GM12878 (cell line): ENCODE data around the gene HEPACAM2. TPM values are rescaled to one million over a fixed set of nuclear protein-coding genes. Genes with fewer than 3 reads are reported as not detected.

Experiments used
- ATAC-seq: fragments of 200-7000 bp; cut with Tn5 transposase; 3 replicates; pipeline ENCODE4 v1.9.1; 2020; ENCODE audit warnings: mild to moderate bottlenecking, moderate library complexity
- BruUV-seq: library from RNA; stranded (reverse); fragments of 400-500 nt; replicated peaks from 2 replicates; lab custom pipeline; 2021; lab: Mats Ljungman, UMichigan
- CTCF ChIA-PET: fragments of 300-600 bp; sonication (Branson Sonifier 250); formaldehyde crosslinking; extraction: SDS; loops from one replicate; lab custom pipeline; 2021; ENCODE audit warnings: inconsistent platforms; lab: Yijun Ruan, JAX
- POLR2A ChIA-PET: fragments of 350-600 bp; formaldehyde crosslinking; extraction: SDS; loops from one replicate; lab custom pipeline; 2021; ENCODE audit warnings: inconsistent platforms; lab: Charles Lee
- RAD21 ChIA-PET: fragments of 300-600 bp; sonication (Branson Sonifier 250); formaldehyde crosslinking; loops from one replicate; lab custom pipeline; 2023; ENCODE audit warnings: antibody characterized with exemption; ENCODE audit not compliant: unreplicated experiment; lab: Charles Lee
- SMC1A ChIA-PET: fragments of 300-600 bp; sonication (Branson Sonifier 250); formaldehyde crosslinking; loops from one replicate; lab custom pipeline; 2023; ENCODE audit not compliant: unreplicated experiment, uncharacterized antibody; lab: Charles Lee
- DNase-seq: peaks from one replicate; pipeline ENCODE4 v3.0.0-alpha.2; 2011; ENCODE audit warnings: low read depth, low spot score
- FAIRE-seq: peaks from 3 replicates; lab custom pipeline; 2011; peaks lifted over from hg19 to GRCh38; lab: Jason Lieb, UNC
- H2AFZ ChIP-seq: 2 replicates; pipeline ENCODE4 v1.6.0; 2011; ENCODE audit warnings: low read depth, low read length, control low read depth; ENCODE audit not compliant: control insufficient read depth
- H3K27ac ChIP-seq: 2 replicates; pipeline ENCODE4 v1.5.1; 2011; ENCODE audit warnings: control low read depth; ENCODE audit not compliant: control insufficient read depth, insufficient read depth
- H3K27me3 ChIP-seq, 2 experiments: replicated peaks in 1 of 2; 2 replicates each; pipeline versions ENCODE4 v1.6.0 to v1.6.1; 2011; ENCODE audit warnings: low read length in 1 of 2; ENCODE audit not compliant: control insufficient read depth in 2 of 2, insufficient read depth in 2 of 2
- H3K36me3 ChIP-seq, 2 experiments: 2 replicates each; pipeline ENCODE4 v1.5.1; 2011; ENCODE audit warnings: low read length in 1 of 2; ENCODE audit not compliant: control insufficient read depth in 2 of 2, insufficient read depth in 2 of 2
- H3K4me1 ChIP-seq: 2 replicates; pipeline ENCODE4 v1.6.1; 2011; ENCODE audit warnings: mild to moderate bottlenecking, low read length, moderate library complexity, mixed read lengths; ENCODE audit not compliant: control insufficient read depth, insufficient read depth
- H3K4me2 ChIP-seq: 2 replicates; pipeline ENCODE4 v1.6.0; 2011; ENCODE audit warnings: control low read depth; ENCODE audit not compliant: control insufficient read depth, insufficient read depth
- H3K4me3 ChIP-seq: fragments of 200-600 bp; sonication (generic); 2 replicates; pipeline ENCODE4 v1.5.1; 2016
- H3K79me2 ChIP-seq: 2 replicates; pipeline ENCODE4 v1.6.0; 2011; ENCODE audit warnings: low read length; ENCODE audit not compliant: control insufficient read depth, insufficient read depth
- H3K9ac ChIP-seq: 2 replicates; pipeline ENCODE4 v1.8.0; 2011; ENCODE audit warnings: low read length, control low read depth, mixed read lengths; ENCODE audit not compliant: control insufficient read depth, insufficient read depth
- H3K9me3 ChIP-seq: replicated peaks from 3 replicates; pipeline ENCODE4 v1.5.1; 2011; ENCODE audit warnings: mild to moderate bottlenecking, low read length; ENCODE audit not compliant: control insufficient read depth, insufficient read depth
- H4K20me1 ChIP-seq: 2 replicates; pipeline ENCODE4 v1.6.0; 2011; ENCODE audit not compliant: control insufficient read depth, insufficient read depth
- DPF2 ChIP-seq: fragments of 450-650 bp; IDR thresholded peaks from 2 replicates; pipeline ENCODE4 v1.6.1; 2017; ENCODE audit warnings: mild to moderate bottlenecking
- EED ChIP-seq: sonication (generic); IDR thresholded peaks from 2 replicates; pipeline ENCODE4 v1.6.1; 2016; ENCODE audit warnings: antibody characterized with exemption, low read depth
- EGR1 ChIP-seq, 2 experiments: IDR thresholded peaks; 1 replicate in 1 of 2; 2 replicates in 1 of 2; pipeline ENCODE4 v1.6.1; 2011 to 2012; ENCODE audit warnings: low read depth in 2 of 2, low read length in 2 of 2, borderline replicate concordance in 1 of 2, mild to moderate bottlenecking in 1 of 2, moderate library complexity in 1 of 2
- FOXK2 ChIP-seq: fragments of 450-650 bp; IDR thresholded peaks from 2 replicates; pipeline ENCODE4 v1.6.1; 2017; ENCODE audit warnings: mild to moderate bottlenecking, moderate library complexity
- GABPA ChIP-seq: IDR thresholded peaks from 2 replicates; pipeline ENCODE4 v1.6.1; 2014; ENCODE audit warnings: antibody characterized with exemption, low read depth, mild to moderate bottlenecking, inconsistent platforms
- GATAD2B ChIP-seq: fragments of 450-650 bp; conservative IDR thresholded peaks from 2 replicates; pipeline ENCODE4 v1.6.1; 2017; ENCODE audit warnings: low read depth, mild to moderate bottlenecking, moderate library complexity
- JUND ChIP-seq: IDR thresholded peaks from 2 replicates; pipeline ENCODE4 v1.6.1; 2012; ENCODE audit warnings: low read depth, mild to moderate bottlenecking, low read length, improper control_type of control experiment, moderate library complexity
- KLF5 ChIP-seq: fragments of 450-650 bp; IDR thresholded peaks from 2 replicates; pipeline ENCODE4 v1.6.1; 2014; ENCODE audit warnings: mild to moderate bottlenecking; ENCODE audit not compliant: partially characterized antibody
- PML ChIP-seq: IDR thresholded peaks from 2 replicates; pipeline ENCODE4 v1.6.1; 2012; ENCODE audit warnings: low read length, inconsistent platforms
- RAD21 ChIP-seq: IDR thresholded peaks from 2 replicates; pipeline ENCODE4 v1.6.1; 2011; ENCODE audit warnings: mild to moderate bottlenecking, low read depth, low read length, moderate library complexity; ENCODE audit not compliant: insufficient read depth
- SIN3A ChIP-seq: IDR thresholded peaks from 2 replicates; pipeline ENCODE4 v1.6.1; 2012; ENCODE audit warnings: low read depth, low read length, improper control_type of control experiment
- SUPT20H ChIP-seq: IDR thresholded peaks from 2 replicates; pipeline ENCODE4 v1.6.1; 2011; ENCODE audit warnings: low read depth, mild to moderate bottlenecking, low read length, moderate library complexity, borderline replicate concordance; ENCODE audit not compliant: control insufficient read depth
- TARDBP ChIP-seq: IDR thresholded peaks from 2 replicates; pipeline ENCODE4 v1.6.1; 2016; ENCODE audit warnings: borderline replicate concordance
- ZNF622 ChIP-seq: fragments of 450-650 bp; IDR thresholded peaks from 2 replicates; pipeline ENCODE4 v1.6.1; 2017; ENCODE audit warnings: mild to moderate bottlenecking, inconsistent platforms
- WGBS: methylation state at CpG from one replicate; pipeline ENCODE4 v1.1.6; 2016; ENCODE audit warnings: low lambda C conversion rate; ENCODE audit not compliant: insufficient replicate concordance, insufficient coverage; ENCODE audit errors: missing lambda C conversion rate; 5-methylcytosine and 5-hydroxymethylcytosine counted together
- in situ Hi-C: fragments of 300-500 bp; cut with MboI; formaldehyde crosslinking; loops from 9 replicates; pipeline ENCODE4 v1.14.3; 2018; ENCODE audit warnings: mixed read lengths
- intact Hi-C: fragments of 100-400 bp; cut with micrococcal nuclease; formaldehyde crosslinking; loops from one replicate; pipeline ENCODE4 v1.14.2; 2022; ENCODE audit not compliant: unreplicated experiment
- polyA plus RNA-seq, 11 experiments: library from polyadenylated mRNA; depleted of rRNA in 4 of 11; unstranded in 6 of 11; stranded (reverse) in 5 of 11; fragments of >200 nt; fragmentation: Nextera tagmentation in 4 of 11; fragmentation: Illumina TruSeq in 1 of 11; extraction: Ambion mirVana in 4 of 11; extraction: Trizol in 1 of 11; gene quantifications; 1 replicate in 1 of 11; 2 replicates in 10 of 11; pipeline versions ENCODE4 v1.2.1 to v1.2.3, GENCODE V29; 2011 to 2016; ENCODE audit warnings: inconsistent platforms in 2 of 11, missing spikeins in 2 of 11, low read depth in 1 of 11
- total RNA-seq, 4 experiments: library from RNA; depleted of rRNA in 3 of 4; stranded (reverse); fragments of >200 nt in 3 of 4; fragmentation: Illumina TruSeq in 1 of 4; extraction: Trizol in 1 of 4; gene quantifications; 2 replicates each; pipeline versions ENCODE4 v1.2.1 to v1.2.3, GENCODE V29; 2013 to 2021
- TF ChIP-seq, protein P1 (sequence below), 3 experiments: IDR thresholded peaks in 2 of 3; conservative IDR thresholded peaks in 1 of 3; 2 replicates each; pipeline ENCODE4 v1.5.1; 2011; ENCODE audit warnings: low read depth in 3 of 3, low read length in 3 of 3, mild to moderate bottlenecking in 3 of 3, control low read depth in 2 of 3, moderate library complexity in 2 of 3, inconsistent platforms in 1 of 3, mixed read lengths in 1 of 3; ENCODE audit not compliant: control insufficient read depth in 2 of 3, insufficient read depth in 1 of 3; ENCODE audit errors: extremely low read depth in 1 of 3
- TF ChIP-seq, protein P2 (sequence below): IDR thresholded peaks from 2 replicates; pipeline ENCODE4 v1.6.1; 2011; ENCODE audit warnings: borderline replicate concordance, low read depth, mild to moderate bottlenecking, moderate library complexity, low read length; ENCODE audit not compliant: insufficient read depth, poor library complexity, severe bottlenecking
- TF ChIP-seq, protein P3 (sequence below): fragments of 450-650 bp; IDR thresholded peaks from 2 replicates; pipeline ENCODE4 v1.6.1; 2017; ENCODE audit warnings: antibody characterized with exemption, mild to moderate bottlenecking, moderate library complexity

The HEPACAM2 gene
- total and polyA plus RNA-seq, 10 of the 15 experiments (the other 5 are each of a cell fraction or from before 2014, with no cell fraction given): 0.04 to 0.58 TPM; not detected in 8

DNA sequence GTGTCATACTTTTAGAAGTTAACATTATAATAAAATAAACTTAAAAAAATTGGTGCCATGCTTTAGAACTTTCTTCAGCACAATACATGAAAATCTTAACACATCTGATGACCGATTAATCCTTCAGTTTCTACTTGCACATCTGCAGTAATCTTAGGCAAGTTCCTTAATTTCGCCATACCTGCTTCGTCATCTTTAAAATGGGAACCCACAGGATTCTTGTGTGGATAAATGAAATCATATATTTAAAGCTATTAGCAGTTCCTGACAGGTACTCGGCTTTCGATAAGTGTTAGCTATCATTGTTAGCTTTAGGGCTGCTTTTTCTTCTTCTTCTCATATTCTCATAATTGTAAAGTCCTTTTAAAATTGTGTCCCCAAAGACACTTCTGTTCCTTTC is 5.0 kb upstream of the HEPACAM2 start:
- ChIA-PET POLR2A (no interaction called here), SMC1A (interaction anchor here (1.5 to 2.4 kb wide), 5 partner anchors 7 to 114 kb away, joined by 5 to 13 read pairs (median 6); partner anchors contain the start of gene SAMD9), CTCF (interaction anchor here (0.9 to 4.2 kb wide), 5 partner anchors 14 to 143 kb away, joined by 3 to 39 read pairs (median 3); partner anchors contain the start of gene SAMD9L), RAD21 (interaction anchor here (1.0 to 2.5 kb wide), 6 partner anchors 10 to 703 kb away, joined by 3 to 12 read pairs (median 6); partner anchors contain the start of genes PEX1, RBM48 and SAMD9)
- H3K9me3 ChIP-seq: no peaks in the 10 kb centered on the region
- no peak for FAIRE-seq
- intact Hi-C loops (loop anchor here (10.0 kb wide), 1 partner anchor 636 kb away; the partner anchor contains the start of gene FAM133B), in situ Hi-C loops (no loop called here)
- H4K20me1 ChIP-seq: no peaks in the 10 kb centered on the region; the same call in 1 of the 2 replicates
- BruUV-seq: no TSS peak
- DNase-seq: no peak
- TF ChIP-seq SIN3A: no peak
- no peak for TF ChIP-seq KLF5
- no peak for TF ChIP-seq TARDBP
- no peak for TF ChIP-seq RAD21
- no peak for TF ChIP-seq EED
- no peak for TF ChIP-seq FOXK2
- TF ChIP-seq, protein P1, sequence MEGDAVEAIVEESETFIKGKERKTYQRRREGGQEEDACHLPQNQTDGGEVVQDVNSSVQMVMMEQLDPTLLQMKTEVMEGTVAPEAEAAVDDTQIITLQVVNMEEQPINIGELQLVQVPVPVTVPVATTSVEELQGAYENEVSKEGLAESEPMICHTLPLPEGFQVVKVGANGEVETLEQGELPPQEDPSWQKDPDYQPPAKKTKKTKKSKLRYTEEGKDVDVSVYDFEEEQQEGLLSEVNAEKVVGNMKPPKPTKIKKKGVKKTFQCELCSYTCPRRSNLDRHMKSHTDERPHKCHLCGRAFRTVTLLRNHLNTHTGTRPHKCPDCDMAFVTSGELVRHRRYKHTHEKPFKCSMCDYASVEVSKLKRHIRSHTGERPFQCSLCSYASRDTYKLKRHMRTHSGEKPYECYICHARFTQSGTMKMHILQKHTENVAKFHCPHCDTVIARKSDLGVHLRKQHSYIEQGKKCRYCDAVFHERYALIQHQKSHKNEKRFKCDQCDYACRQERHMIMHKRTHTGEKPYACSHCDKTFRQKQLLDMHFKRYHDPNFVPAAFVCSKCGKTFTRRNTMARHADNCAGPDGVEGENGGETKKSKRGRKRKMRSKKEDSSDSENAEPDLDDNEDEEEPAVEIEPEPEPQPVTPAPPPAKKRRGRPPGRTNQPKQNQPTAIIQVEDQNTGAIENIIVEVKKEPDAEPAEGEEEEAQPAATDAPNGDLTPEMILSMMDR (IDR thresholded peaks at IDR 0.05 in 2 of 3, conservative IDR thresholded peaks at IDR 0.05 in 1 of 3; ENCODE audit: control insufficient read depth in 2 of 3, extremely low read depth in 1 of 3, insufficient read depth in 1 of 3, low read depth in 3 of 3, low read length in 3 of 3): no peak
- TF ChIP-seq JUND: no peak
- TF ChIP-seq, protein P2, sequence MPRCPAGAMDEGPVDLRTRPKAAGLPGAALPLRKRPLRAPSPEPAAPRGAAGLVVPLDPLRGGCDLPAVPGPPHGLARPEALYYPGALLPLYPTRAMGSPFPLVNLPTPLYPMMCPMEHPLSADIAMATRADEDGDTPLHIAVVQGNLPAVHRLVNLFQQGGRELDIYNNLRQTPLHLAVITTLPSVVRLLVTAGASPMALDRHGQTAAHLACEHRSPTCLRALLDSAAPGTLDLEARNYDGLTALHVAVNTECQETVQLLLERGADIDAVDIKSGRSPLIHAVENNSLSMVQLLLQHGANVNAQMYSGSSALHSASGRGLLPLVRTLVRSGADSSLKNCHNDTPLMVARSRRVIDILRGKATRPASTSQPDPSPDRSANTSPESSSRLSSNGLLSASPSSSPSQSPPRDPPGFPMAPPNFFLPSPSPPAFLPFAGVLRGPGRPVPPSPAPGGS: no peak
- no peak for TF ChIP-seq EGR1 (IDR thresholded peaks at IDR 0.05; ENCODE audit: borderline replicate concordance in 1 of 2, low read depth in 2 of 2, low read length in 2 of 2)
- TF ChIP-seq GABPA: no peak
- TF ChIP-seq PML: no peak
- TF ChIP-seq GATAD2B: no peak
- no peak for TF ChIP-seq SUPT20H
- TF ChIP-seq ZNF622: no peak
- TF ChIP-seq DPF2: no peak
- TF ChIP-seq, protein P3, sequence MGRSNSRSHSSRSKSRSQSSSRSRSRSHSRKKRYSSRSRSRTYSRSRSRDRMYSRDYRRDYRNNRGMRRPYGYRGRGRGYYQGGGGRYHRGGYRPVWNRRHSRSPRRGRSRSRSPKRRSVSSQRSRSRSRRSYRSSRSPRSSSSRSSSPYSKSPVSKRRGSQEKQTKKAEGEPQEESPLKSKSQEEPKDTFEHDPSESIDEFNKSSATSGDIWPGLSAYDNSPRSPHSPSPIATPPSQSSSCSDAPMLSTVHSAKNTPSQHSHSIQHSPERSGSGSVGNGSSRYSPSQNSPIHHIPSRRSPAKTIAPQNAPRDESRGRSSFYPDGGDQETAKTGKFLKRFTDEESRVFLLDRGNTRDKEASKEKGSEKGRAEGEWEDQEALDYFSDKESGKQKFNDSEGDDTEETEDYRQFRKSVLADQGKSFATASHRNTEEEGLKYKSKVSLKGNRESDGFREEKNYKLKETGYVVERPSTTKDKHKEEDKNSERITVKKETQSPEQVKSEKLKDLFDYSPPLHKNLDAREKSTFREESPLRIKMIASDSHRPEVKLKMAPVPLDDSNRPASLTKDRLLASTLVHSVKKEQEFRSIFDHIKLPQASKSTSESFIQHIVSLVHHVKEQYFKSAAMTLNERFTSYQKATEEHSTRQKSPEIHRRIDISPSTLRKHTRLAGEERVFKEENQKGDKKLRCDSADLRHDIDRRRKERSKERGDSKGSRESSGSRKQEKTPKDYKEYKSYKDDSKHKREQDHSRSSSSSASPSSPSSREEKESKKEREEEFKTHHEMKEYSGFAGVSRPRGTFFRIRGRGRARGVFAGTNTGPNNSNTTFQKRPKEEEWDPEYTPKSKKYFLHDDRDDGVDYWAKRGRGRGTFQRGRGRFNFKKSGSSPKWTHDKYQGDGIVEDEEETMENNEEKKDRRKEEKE: no peak
- no peak for ATAC-seq
- no peak overlapping the region; the same call in 1 of the 2 replicates for H3K9ac ChIP-seq
- H3K36me3 ChIP-seq: no peaks in the 10 kb centered on the region
- WGBS: 8% methylated on average over 5 of the region's 5 CpGs
- peak overlapping the region; percentile 82 for H3K4me2 ChIP-seq
- H2AFZ ChIP-seq: peak overlapping the region; percentile 100
- no peak overlapping the region for H3K27ac ChIP-seq
- H3K4me1 ChIP-seq: 0 out of 2 replicates have a peak, but pooled peaks cover 3% of the 10 kb centered on the region
- peak overlapping the region; percentile 79 for H3K4me3 ChIP-seq
- H3K27me3 ChIP-seq: no peaks in the 10 kb centered on the region
- peaks cover 11% of the 10 kb centered on the region for H3K79me2 ChIP-seq
